Measurements from ENCODE around the gene SOWAHA. TPM values are rescaled to one million over a fixed set of nuclear protein-coding genes. Genes with fewer than 3 reads are reported as not detected.

SOWAHA gene
- total RNA-seq, 1 experiment from 2014 or later = 3.7 TPM

GRCh38 chr5:132813599-132814502 is 749 bp downstream of the SOWAHA start:
- H3K27me3 Mint-ChIP-seq (ENCODE audit: insufficient read depth, unreplicated experiment) = no peaks in the 10 kb centered on the region
- CTCF ChIA-PET = interaction anchor here (1.0 kb wide), 1 partner anchor 59 kb away, joined by 5 read pairs; no protein-coding TSS in a partner anchor
- H3K4me3 ChIP-seq (ENCODE audit: low read depth, low read length) = peak overlapping the region; percentile 44

GRCh38 chr5:132814503-132815294 is 1.6 kb downstream of the SOWAHA start:
- H3K4me3 Mint-ChIP-seq (ENCODE audit: unreplicated experiment) = peak overlapping the region; percentile 28
- no peaks in the 10 kb centered on the region for H3K27me3 Mint-ChIP-seq (ENCODE audit: insufficient read depth, unreplicated experiment)
- BruUV-seq (replicated peaks) = no TSS peak

More at GRCh38 chr5:132813599-132814502, 749 bp downstream of the SOWAHA start:
- Histone ChIP-seq H3K4me1 (peaks cover 6% of the 10 kb centered on the region), H3K36me3 (ENCODE audit: control insufficient read depth, insufficient read depth, low read length) (no peaks in the 10 kb centered on the region), H3K9me3 (no peaks in the 10 kb centered on the region), H3K27me3 (replicated peaks; ENCODE audit: control insufficient read depth, insufficient read depth, low read length) (no peaks in the 10 kb centered on the region)
- no peaks in the 10 kb centered on the region for H3K36me3 Mint-ChIP-seq (ENCODE audit: insufficient read depth, unreplicated experiment)
- no peak for TF ChIP-seq CTCF (IDR thresholded peaks at IDR 0.05; ENCODE audit: insufficient read depth in 1 of 2, low read depth in 1 of 2, low read length in 1 of 2, severe bottlenecking in 1 of 2, unreplicated experiment in 1 of 2)
- BruUV-seq (replicated peaks) = no TSS peak
- peaks cover 6% of the 10 kb centered on the region for H3K4me1 Mint-ChIP-seq (ENCODE audit: low read depth, unreplicated experiment)
- peak in 1 of 2 experiments; percentile 59 for DNase-seq
- H3K9me3 Mint-ChIP-seq (ENCODE audit: unreplicated experiment) = no peaks in the 10 kb centered on the region
- H3K4me3 Mint-ChIP-seq (ENCODE audit: unreplicated experiment) = peak overlapping the region; percentile 76
- H3K27ac Mint-ChIP-seq (ENCODE audit: unreplicated experiment) = no peak overlapping the region
- intact Hi-C loops (cut with micrococcal nuclease; ENCODE audit: unreplicated experiment) = loop anchor here (10.0 kb wide), 1 partner anchor 429 kb away; no protein-coding TSS in a partner anchor
- POLR2A ChIA-PET = interaction anchor here (0.6 kb wide), 1 partner anchor 174 kb away, joined by 3 read pairs; no protein-coding TSS in a partner anchor

More at GRCh38 chr5:132814503-132815294, 1.6 kb downstream of the SOWAHA start:
- H3K27me3 ChIP-seq (replicated peaks; ENCODE audit: control insufficient read depth, insufficient read depth, low read length) = no peaks in the 10 kb centered on the region
- TF ChIP-seq CTCF (IDR thresholded peaks at IDR 0.05; ENCODE audit: insufficient read depth in 1 of 2, low read depth in 1 of 2, low read length in 1 of 2, severe bottlenecking in 1 of 2, unreplicated experiment in 1 of 2) = no peak
- no peak overlapping the region for H3K4me3 ChIP-seq (ENCODE audit: low read depth, low read length)
- no peak overlapping the region for H3K27ac Mint-ChIP-seq (ENCODE audit: unreplicated experiment)
- peaks cover 6% of the 10 kb centered on the region for H3K4me1 ChIP-seq
- ChIA-PET POLR2A (interaction anchor here (1.1 kb wide), 1 partner anchor 7 kb away, joined by 3 read pairs; no protein-coding TSS in a partner anchor), CTCF (interaction anchor here (7.5 kb wide), 1 partner anchor 60 kb away, joined by 141 read pairs; no protein-coding TSS in a partner anchor)
- H3K9me3 Mint-ChIP-seq (ENCODE audit: unreplicated experiment) = no peaks in the 10 kb centered on the region
- peaks cover 6% of the 10 kb centered on the region for H3K4me1 Mint-ChIP-seq (ENCODE audit: low read depth, unreplicated experiment)
- no peaks in the 10 kb centered on the region for H3K9me3 ChIP-seq
- H3K36me3 ChIP-seq (ENCODE audit: control insufficient read depth, insufficient read depth, low read length) = no peaks in the 10 kb centered on the region
- no peak for DNase-seq
- H3K36me3 Mint-ChIP-seq (ENCODE audit: insufficient read depth, unreplicated experiment) = no peaks in the 10 kb centered on the region
- intact Hi-C loops (cut with micrococcal nuclease; ENCODE audit: unreplicated experiment) = loop anchor here (10.0 kb wide), 1 partner anchor 430 kb away; no protein-coding TSS in a partner anchor

Measured in Caco-2 (cell line).